Left cardiac atrium (tissue), 4 donors: ENCODE results near the gene NUP58. TPM values are rescaled to one million over a fixed set of nuclear protein-coding genes. Genes with fewer than 3 reads are reported as not detected.
A peak's percentile ranks its signal among the peaks of the same experiment; 100 is the strongest.
"Not testable (repeated sequence)": the region's sequence is repeated elsewhere in the genome, so short reads cannot be mapped to it uniquely, and the experiment has no call there.

Experiments
- ATAC-seq, 2 donors: fragments of 200-7000 bp; cut with Tn5 transposase; one replicate each; pipeline ENCODE4 v1.9.1; 2020; ENCODE audit warnings: mild to moderate bottlenecking in 2 of 2, moderate library complexity in 2 of 2
- DNase-seq: peaks from one replicate; pipeline ENCODE4 v3.0.0-alpha.2; 2020
- intact Hi-C, 2 donors: fragments of 100-400 bp; cut with DNase I; formaldehyde crosslinking; loops; one replicate each; pipeline versions ENCODE4 v1.14.1 to v1.15.1; 2022 to 2023
- total RNA-seq, 2 donors: library from RNA; stranded (reverse); fragmentation: NEBNext Ultra II Directional; extraction: Animal tissue kit (Norgen Biotek cat#: 25700); gene quantifications; one replicate each; pipeline ENCODE4 v1.2.1, GENCODE V29; 2021
- donor health status: DM: no; HTN: yes; CAD: no.
- donor health status: DM: no; HTN: yes; CAD: no; lungs with severe emphysema.
- donor health status: DM: yes; HTN: yes; CAD: no.
- donor health status: Dilated cardiomyopathy.

NUP58 gene
- total RNA-seq, 2 donors from 2014 or later = 24.7 to 34.2 TPM

DNA sequence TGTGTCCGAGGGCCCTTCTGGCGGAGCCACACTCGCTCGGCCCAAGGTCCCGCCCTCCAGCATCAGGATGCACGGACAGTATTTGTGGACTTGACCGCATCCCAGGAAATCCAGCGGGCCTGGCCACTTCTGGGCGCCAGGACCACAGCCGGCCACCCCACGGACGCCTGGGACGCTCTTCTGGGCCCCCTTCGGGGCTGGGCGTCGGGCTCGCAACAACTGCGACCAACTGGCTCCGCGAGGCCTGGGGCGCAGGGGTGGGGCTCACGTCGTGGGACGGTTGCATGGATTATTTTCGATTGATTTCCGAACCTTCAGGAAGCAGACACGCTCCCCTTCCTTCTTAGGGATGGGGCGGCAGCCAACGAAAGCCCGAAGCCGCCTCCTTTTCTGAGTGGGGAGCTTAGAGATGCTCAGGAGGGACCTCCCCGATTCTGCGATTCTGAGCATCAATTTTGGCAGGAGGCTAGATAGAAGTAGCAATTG lies 521 bp upstream of the NUP58 start:
- ATAC-seq = peak; percentile 20 to 50
- intact Hi-C loops = no loop called here
- peak; percentile 42 for DNase-seq

DNA sequence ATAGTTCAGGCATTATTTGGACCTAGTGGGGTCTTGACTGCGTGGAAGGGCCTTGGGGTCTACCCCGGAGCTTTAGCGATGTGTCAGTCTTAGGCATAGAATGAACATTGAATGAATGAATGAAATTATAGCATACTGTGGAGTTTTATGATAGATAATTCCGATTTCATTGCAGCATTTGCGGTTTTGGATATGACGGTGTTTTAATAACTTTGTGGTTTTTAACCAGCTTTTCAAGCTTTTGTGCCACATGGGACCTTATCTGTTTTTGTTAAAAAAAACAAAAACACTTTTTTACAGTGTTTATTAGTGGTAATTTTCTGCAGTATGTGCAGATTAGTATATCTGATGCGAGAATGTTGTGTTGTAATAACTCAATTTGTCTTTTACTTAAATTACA lies 696 bp downstream of the NUP58 start:
- ATAC-seq = no peak
- no peak for DNase-seq
- intact Hi-C loops = no loop called here

DNA sequence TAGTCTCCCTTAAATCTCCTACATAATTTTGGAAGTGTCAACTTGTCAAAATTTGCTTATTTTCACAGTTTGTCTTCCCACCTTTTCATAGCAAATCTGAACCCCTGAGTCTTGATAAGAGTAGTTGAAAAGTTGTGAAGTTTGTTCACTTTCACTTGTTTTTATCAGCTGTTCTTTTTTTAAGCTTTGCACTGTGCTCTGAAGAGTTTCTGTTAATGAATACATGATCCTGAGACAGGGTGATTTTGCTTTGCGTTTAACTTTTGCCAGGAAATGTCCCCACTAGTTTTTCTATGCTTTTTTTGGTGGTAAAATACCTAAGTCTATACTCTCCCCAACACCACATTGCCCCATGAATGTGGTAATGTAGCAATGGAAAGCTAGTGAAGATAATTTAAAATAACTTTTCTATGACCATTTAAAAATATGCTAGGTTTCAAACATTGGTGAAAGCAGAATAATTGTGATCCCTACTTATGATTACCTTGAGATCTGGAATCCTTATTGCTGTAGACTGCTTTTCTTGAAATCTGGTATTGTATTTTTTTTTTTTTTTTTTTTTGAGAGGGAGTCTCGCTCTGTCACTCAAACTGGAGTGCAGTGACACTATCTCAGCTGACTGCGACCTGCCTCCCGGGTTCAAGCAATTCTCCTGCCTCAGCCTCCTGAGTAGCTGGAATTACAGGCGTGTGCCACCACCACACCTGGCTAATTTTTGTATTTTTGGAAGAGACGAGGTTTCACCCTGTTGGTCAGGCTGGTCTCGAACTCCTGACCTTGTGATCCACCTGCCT lies 5.4 kb downstream of the NUP58 start:
- intact Hi-C loops = no loop called here
- DNase-seq (no peak), ATAC-seq (no peak)

DNA sequence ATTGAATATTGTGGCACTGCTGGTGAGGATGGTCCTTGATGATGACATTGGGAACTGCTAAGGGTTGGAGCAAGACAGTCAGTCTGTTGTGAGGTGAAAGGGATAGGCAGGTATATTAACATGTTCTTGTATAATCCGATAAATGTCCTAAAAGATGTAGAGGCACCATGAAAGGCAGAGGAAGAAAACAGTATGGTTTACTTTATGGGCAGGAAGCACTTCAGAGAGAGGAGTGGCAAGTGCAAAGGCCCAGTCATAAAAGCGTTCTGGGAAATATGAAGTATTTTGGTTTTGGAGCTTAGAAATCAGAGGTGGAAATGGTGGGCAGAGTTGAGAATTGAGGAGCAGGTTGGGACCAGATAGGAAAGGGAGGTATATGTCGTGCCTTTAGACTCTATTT lies 9.5 kb downstream of the NUP58 start:
- ATAC-seq (no peak), DNase-seq (no peak)
- intact Hi-C loops = no loop called here

DNA sequence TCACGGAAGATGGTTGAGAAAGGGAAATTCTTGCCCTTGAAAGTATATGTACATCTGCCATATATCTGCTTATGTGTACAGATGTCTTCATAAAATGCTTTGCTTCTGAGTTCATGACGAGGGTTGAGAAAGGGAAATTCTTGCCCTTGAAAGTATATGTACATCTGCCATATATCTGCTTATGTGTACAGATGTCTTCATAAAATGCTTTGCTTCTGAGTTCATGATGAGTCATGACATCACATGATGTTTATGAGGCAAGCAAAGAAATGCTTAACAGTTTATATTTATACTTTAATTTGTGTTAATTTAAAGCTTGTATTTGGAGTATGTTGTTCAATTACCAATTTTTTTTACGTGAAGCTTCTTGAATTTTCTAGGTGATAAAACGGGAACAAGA lies 17.5 kb downstream of the NUP58 start:
- DNase-seq, intact Hi-C loops, ATAC-seq: not testable (repeated sequence)

DNA sequence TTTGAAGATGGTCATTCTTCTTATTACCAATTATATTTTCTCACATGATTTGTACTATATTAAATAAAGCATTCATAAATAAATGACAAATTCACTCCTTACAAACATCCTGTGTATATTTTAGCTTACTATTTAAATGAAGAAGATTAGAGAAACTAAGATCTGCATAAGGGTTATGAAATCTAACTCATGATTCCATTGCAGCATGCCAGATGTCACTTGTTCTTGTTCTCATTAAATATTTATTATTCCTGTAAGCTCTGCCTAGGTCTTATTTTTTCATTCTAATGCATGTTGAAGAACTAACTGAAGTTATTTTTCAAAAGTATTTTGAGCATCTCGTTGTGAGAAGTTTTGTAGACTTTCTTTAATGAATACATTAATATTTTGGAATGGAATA lies 18.3 kb downstream of the NUP58 start:
- DNase-seq (no peak), ATAC-seq (no peak)
- intact Hi-C loops = no loop called here

DNA sequence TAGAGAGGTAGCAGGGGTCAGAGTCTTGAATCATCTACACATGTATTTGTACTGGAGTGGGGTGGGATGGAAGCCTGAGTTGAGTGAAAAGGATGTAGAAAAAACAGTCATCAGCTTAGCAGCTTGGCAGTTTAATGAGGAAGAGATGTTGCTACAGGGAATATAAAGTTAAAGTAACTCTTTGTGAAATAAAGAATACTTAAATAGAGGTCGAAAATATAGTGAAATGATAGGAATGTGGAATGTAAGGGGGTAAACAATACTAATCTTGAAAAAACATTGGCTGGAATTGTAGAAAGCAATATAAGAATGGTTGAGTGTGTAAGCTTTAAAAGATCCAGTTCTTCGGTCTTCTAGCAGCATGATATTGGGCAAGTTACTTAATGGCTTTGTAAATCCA lies 22.7 kb downstream of the NUP58 start:
- DNase-seq (no peak), ATAC-seq (no peak)
- intact Hi-C loops = no loop called here

DNA sequence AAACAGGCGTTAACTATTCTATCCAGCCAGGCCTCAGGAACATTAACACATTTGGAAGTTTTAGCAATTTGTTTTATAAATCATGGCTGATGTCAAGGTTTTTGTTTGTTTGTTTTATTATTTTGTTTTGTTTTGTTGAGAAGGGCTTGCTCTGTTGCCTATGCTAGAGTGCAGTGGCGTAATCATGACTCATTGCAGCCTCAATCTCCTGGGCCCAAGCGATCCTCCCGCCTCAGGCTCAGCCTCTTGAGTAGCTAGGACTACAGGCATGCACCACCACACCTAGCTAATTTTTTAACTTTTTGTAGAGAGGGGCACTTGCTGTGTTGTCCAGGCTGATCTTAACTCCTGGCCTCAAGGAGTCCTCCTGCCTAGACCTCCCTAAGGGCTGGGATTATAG lies 28.3 kb downstream of the NUP58 start:
- no peak for ATAC-seq
- no peak for DNase-seq
- intact Hi-C loops = no loop called here

DNA sequence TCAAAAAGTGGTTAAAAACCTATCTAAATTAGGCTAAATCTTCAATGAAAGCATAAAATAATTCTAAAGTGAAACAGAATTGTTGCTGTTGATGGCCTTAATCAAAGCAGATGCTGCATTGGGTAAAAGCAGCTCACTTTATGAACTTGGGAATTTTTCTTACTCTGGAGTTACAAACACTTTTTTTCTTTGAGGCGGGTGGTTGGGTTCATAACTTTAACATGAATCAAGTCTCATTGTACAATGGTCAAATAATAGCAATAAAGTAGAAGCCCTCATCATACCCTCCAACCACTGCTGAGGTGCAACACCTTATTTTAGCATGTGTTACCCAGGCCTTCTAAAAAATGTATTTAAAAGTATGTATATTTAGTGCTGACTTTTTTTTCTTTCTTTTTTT lies 29.1 kb downstream of the NUP58 start:
- ATAC-seq (no peak), DNase-seq (no peak)
- intact Hi-C loops = no loop called here

DNA sequence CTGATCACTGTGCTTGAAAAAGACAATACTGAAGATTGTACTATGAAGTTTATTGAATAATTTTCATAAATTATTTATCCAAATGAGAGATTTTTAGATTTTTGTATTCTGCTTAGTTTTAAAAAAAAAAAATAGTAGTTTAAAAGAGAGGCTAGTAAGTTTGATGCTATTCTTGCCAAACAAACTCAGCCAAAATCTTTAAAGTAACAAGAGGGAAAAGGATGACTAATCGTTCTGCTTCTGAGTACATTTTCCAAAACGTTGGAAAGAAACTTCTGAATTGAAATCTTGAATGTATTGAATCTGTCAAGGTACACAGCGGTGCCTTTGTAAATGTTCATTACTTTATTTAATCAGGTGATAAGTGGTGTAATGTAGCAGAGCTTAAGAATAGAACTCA lies 34.4 kb downstream of the NUP58 start:
- no peak for ATAC-seq
- intact Hi-C loops = no loop called here
- DNase-seq = no peak

DNA sequence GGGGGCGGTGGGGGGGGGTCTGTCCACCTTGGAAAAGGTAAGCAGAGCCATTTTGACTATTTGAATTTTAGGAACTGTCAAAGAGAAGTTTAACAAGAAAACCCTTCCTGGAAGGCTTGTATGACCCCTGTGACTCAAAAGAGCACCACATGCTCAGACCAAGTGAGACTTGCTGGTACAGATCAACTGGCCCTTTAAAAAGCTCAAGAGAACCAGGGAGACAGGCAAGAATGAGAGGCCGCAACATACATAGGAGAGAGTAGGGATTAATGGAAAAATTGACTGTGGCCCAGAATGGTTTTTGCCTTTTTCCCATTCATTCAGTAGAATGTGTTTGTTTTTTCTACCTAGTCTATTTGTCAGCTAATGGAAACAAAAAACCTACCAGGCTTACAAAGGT lies 44.2 kb downstream of the NUP58 start:
- DNase-seq (no peak), ATAC-seq (no peak)
- intact Hi-C loops = no loop called here

DNA sequence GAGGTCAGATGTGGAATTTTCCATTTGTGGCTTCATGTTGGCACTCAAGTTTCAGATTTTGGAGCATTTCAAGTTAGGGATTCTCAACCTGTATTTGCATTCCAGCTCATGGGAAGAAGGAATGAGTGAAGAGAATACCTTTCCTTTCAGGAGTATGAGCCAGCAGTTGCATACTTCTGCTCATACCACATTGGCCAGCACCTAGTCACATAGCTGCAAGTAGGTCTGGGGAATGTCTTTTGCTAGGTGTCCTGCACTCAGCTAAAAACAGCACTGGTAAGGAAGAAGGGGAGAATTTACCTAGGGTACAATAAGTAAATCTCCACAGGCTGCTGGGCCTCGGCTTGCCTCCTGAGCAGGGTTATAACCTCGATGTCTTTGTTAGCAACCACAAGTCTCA lies 45.7 kb downstream of the NUP58 start:
- no peak for DNase-seq
- intact Hi-C loops = no loop called here
- no peak for ATAC-seq

DNA sequence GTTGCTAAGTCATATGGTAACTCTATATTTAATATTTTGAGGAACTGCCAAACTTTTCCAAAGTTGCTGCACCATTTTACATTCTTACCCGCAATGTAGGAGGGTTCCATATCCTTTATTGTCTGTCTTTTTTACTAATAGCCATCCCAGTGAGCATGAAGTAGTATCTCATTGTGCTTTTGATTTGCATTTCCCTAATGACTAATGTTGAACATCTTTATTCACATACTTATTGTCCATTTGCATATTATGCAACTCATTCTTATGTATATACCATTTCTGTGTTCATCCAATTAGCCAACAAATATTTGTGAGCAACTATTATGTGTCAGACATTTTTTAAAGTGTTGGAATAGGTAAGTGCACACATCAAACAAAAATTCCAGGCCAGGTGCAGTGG lies 50.0 kb downstream of the NUP58 start:
- ATAC-seq (no peak), DNase-seq (no peak)
- intact Hi-C loops = no loop called here

DNA sequence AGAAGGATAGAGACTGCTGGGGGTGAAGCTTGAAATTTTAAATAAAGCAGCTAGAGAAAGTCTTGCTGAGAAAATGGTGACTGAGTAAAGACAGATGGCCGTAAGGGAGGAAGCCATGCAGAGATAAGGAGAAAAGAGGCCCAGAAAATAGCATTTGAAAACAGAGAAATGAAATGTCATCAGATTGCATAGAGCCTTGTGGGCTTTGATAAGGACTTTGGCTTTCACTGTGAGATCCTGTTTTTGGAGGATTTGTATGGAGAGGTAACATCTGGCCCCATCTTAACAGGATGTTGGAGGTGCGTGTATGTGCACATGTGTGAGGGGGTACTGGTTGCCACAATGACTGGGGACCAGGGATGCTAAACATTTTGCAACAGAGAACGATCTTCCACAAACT lies 50.8 kb downstream of the NUP58 start:
- DNase-seq = no peak
- ATAC-seq = no peak
- intact Hi-C loops = no loop called here

DNA sequence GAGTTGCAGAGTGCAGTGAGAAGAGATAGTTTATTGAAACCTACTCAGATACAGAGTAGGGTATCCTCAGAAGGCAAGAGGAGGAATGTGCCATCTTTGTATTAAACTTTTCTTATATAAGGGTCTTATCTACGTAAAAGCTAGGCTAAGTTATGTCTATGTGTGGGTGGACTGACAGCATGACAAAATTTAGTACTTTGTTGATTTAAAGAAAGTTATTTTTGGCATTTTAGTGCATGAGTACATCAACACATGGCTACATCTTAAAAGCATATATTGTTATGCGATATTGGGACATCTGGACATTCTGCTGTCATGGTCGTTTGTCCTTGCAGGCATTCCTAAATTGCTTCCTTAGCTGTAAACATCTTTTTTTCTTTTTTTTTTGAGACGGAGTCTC lies 51.4 kb downstream of the NUP58 start:
- intact Hi-C loops = no loop called here
- ATAC-seq (no peak), DNase-seq (no peak)

DNA sequence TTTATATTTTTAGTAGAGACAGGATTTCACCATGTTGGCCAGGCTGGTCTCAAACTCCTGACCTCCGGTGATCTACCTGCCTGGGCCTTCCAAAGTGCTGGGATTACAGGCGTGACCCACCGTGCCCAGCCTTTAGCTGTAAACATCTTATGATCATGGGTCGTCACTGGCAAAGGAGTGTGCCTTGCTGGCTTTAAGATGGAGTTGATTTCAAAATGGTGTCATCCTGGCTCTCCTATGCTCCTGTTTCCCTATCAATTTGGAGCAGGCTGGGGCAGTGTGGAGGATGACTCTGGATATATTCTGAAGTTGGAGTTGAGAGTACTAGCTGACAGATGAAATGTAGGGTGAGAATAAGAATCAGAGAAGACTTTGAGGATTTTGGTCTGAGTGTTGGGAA lies 51.9 kb downstream of the NUP58 start:
- ATAC-seq (no peak), DNase-seq (no peak)
- intact Hi-C loops = no loop called here

DNA sequence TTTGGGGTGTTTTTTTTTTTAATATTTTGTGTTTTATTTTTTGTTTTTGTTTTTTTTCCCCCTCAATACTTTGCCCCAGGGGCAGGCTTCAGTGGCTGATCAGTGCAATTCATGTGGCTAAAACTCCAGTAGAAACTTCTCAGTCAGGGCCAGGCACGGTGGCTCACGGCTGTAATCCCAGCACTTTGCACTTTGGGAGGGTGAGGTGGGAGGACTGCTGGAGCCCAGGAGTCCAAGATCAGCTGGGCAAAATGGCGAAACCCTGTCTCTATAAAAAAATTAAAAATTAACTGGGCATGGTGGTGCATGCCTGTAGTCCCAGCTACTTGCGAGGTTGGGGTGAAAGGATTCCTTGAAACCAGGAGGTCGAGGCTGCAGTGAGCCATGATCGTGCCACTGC lies 53.0 kb downstream of the NUP58 start:
- intact Hi-C loops = no loop called here

DNA sequence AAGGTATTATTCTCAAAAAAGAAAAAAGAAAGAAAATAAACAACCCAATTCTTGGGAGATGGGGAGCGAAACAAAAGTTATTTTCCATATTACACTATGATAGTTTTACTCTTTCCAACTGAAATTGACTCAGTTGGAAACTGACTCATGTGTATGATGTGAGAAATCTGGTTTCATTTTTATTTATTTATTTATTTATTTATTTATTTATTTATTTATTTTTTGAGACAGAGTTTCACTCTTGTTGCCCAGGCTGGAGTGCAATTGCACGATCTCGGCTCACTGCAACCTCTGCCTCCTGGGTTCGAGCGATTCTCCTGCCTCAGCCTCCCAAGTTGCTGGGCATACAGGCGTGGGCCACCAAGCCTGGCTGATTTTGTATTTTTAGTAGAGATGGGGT lies 59.0 kb downstream of the NUP58 start:
- DNase-seq, ATAC-seq, intact Hi-C loops: not testable (repeated sequence)

More for the DNA sequence above, 53.0 kb downstream of the NUP58 start:
- DNase-seq (no peak), ATAC-seq (no peak)

DNA sequence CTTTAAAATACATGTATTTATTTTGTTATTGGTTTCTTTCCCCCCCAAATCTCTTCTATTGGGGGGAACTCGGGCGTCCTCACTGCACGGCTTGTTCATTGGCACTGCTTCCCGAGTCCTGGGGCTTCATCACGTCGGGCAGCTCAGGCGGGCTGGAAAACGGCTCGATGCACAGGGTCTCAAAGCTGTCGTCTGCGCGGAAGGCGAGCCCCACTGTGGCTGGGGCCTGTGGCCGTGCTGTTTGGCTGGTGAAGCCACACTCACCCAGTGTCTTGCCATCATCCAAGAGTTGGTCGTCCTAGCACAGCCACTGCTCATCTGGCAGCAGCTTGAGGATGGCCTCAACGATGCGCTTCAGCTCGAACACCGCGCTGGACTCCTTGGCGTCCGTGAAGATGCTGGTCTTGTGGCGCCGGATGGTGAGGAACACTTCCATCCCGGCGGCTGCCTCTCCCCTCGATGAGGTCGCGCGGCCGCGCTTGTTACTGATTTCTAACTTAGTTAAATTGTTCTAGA lies 64.4 kb downstream of the NUP58 start:
- DNase-seq = no peak
- no peak for ATAC-seq
- intact Hi-C loops = no loop called here

DNA sequence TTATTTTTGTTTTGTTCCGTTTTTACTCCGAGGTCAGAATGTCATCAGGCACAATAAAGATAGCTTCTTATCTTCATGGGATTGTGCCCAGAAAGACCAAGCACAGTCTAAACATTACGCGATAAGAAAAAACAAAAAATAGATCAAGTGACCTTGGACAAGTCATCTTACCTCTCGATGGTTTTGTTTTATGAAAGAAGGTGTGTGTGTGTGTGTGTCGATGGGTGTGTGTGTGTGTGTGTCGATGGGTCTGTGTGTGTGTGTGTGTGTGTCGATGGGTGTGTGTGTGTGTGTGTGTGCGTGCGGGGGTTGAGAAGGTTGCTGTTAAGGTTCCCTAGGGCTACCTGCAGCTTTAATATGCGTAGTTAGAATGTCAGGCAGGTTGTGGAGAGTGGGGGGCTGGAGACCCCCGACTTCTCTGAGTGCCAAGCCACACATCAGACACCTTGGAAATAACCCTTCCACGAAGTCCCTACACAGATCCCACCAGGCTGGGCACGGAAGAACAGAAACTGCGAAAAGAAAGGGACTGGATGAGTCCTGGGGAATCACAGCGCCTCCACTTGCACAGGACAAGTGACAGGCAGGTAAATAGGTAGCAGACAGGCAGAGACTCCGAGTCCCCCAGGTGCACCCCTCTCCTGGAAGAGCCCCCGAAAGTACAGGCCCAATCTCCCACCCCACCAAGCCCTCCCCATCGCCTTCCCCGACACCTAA lies 69.9 kb downstream of the NUP58 start:
- no peak for ATAC-seq
- DNase-seq = no peak
- intact Hi-C loops = no loop called here

DNA sequence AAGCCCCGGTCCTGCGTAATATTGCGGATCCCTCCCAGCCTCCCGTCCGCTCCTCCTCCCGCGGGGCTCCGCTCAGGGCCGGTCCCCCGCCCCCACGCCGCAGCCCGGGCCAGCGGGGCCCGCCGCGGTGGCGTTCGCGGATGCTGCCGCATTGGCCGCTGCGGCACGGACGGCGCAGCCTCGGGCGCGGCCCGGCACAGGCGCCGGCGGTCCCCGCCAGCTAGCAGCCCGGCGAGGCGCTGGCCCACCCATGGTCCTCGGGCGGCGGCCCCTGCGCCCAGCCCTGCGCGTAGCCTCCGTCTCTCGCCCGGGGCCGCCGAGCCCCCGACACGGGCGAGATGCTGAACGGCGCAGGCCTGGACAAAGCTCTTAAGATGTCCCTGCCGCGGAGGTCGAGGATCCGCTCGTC lies 70.5 kb downstream of the NUP58 start, which contains the start of gene ATP8A2:
ATP8A2 (plus strand) TSS at position 100 of the 409 bp plus-strand sequence; CDS start at position 339, 239 bp downstream.
- ATAC-seq = peak in 1 of 2 donors; percentile 22
- DNase-seq = no peak
- intact Hi-C loops = no loop called here
